SHP77 (cell line): ENCODE data around the gene DDX60.
A peak's percentile ranks its signal among the peaks of the same experiment; 100 is the strongest.
"Not testable (repeated sequence)": the region's sequence is repeated elsewhere in the genome, so short reads cannot be mapped to it uniquely, and the experiment has no call there.

Experiments used
- DNase-seq, 2 experiments: peaks; one replicate each; lab custom pipeline; 2025; lab: John Stamatoyannopoulos, UW

DDX60 gene

GRCh38 chr4:168291242-168291641 lies 27.3 kb downstream of the DDX60 start:
- DNase-seq: no peak

GRCh38 chr4:168285850-168286249 lies 32.7 kb downstream of the DDX60 start:
- not testable (repeated sequence) for DNase-seq

GRCh38 chr4:168279556-168279955 lies 39.0 kb downstream of the DDX60 start:
- DNase-seq: no peak

- DNase-seq: no peak
Measured at GRCh38 chr4:168275836-168276235, 42.7 kb downstream of the DDX60 start.

- DNase-seq: peak in 1 of 2 experiments; percentile 26
Measured at GRCh38 chr4:168274871-168275270, 43.7 kb downstream of the DDX60 start.

GRCh38 chr4:168273838-168274237 lies 44.7 kb downstream of the DDX60 start:
- DNase-seq: no peak

- no peak for DNase-seq
Measured at GRCh38 chr4:168272488-168272887, 46.1 kb downstream of the DDX60 start.

- no peak for DNase-seq
Measured at GRCh38 chr4:168269896-168270295, 48.7 kb downstream of the DDX60 start.

- no peak for DNase-seq
Measured at GRCh38 chr4:168265327-168265726, 53.2 kb downstream of the DDX60 start.

- peak; percentile 63 to 81 for DNase-seq
Measured at GRCh38 chr4:168264903-168265302, 53.6 kb downstream of the DDX60 start.

GRCh38 chr4:168263039-168263438 lies 55.5 kb downstream of the DDX60 start:
- DNase-seq: no peak

- no peak for DNase-seq
Measured at GRCh38 chr4:168259096-168259495, 59.5 kb downstream of the DDX60 start.

GRCh38 chr4:168257768-168258167 lies 60.8 kb downstream of the DDX60 start:
- DNase-seq: no peak

GRCh38 chr4:168248176-168248710 lies 70.3 kb downstream of the DDX60 start:
- no peak for DNase-seq

GRCh38 chr4:168247603-168248002 lies 70.9 kb downstream of the DDX60 start:
- no peak for DNase-seq

- DNase-seq: no peak
Measured at GRCh38 chr4:168241953-168242352, 76.6 kb downstream of the DDX60 start.

GRCh38 chr4:168240821-168241220 lies 77.7 kb downstream of the DDX60 start:
- no peak for DNase-seq

- peak; percentile 10 to 26 for DNase-seq
Measured at GRCh38 chr4:168221301-168221700, 97.3 kb downstream of the DDX60 start.

- DNase-seq: peak in 1 of 2 experiments; percentile 16
Measured at GRCh38 chr4:168220893-168221292, 97.7 kb downstream of the DDX60 start.

- no peak for DNase-seq
Measured at GRCh38 chr4:168218645-168219044, 99.9 kb downstream of the DDX60 start.

GRCh38 chr4:168213511-168213910 lies 105.0 kb downstream of the DDX60 start:
- DNase-seq: not testable (repeated sequence)

GRCh38 chr4:168212656-168213055 lies 105.9 kb downstream of the DDX60 start:
- DNase-seq: no peak

GRCh38 chr4:168208957-168209614 lies 109.5 kb downstream of the DDX60 start:
- no peak for DNase-seq
